ENCODE data around the gene STARD13. TPM values are rescaled to one million over a fixed set of nuclear protein-coding genes. Genes with fewer than 3 reads are reported as not detected.

STARD13 gene
- total and polyA plus RNA-seq, 4 experiments from 2014 or later = 0.36 to 0.44 TPM; not detected in 2

GRCh38 chr13:33069365-33069764 is 216.2 kb downstream of the STARD13 start:
- CTCF ChIA-PET (ENCODE audit: partially characterized antibody) = no interaction called here
- no peak for DNase-seq
- no peaks in the 10 kb centered on the region for H3K4me1 Mint-ChIP-seq

GRCh38 chr13:33066329-33066728 is 219.2 kb downstream of the STARD13 start:
- Histone ChIP-seq H3K4me3 (ENCODE audit: low read length in 2 of 2) (no peak overlapping the region), H3K4me1 (ENCODE audit: insufficient read depth, low read length) (no peaks in the 10 kb centered on the region), H3K36me3 (ENCODE audit: insufficient read depth, low read length) (no peaks in the 10 kb centered on the region), H3K27me3 (ENCODE audit: insufficient read depth, low read length) (no peaks in the 10 kb centered on the region), H3K27ac (ENCODE audit: low read depth, low read length) (no peak overlapping the region), H3K9me3 (ENCODE audit: control insufficient read depth in 1 of 2, low read length in 2 of 2) (no peaks in the 10 kb centered on the region)
- Mint-ChIP-seq H3K27ac (peak overlapping the region in 1 of 7 donors; percentile 30), H3K27me3 (peaks cover 0 to 3% of the 10 kb centered on the region in 2 donors), H3K4me3 (no peak overlapping the region), H3K36me3 (no peaks in the 10 kb centered on the region), H3K9me3 (no peaks in the 10 kb centered on the region), H3K4me1 (no peaks in the 10 kb centered on the region)
- ChIA-PET POLR2A (ENCODE audit: partially characterized antibody) (no interaction called here), CTCF (ENCODE audit: partially characterized antibody) (no interaction called here)
- intact Hi-C loops (cut with micrococcal nuclease) = no loop called here
- DNase-seq = no peak

More at GRCh38 chr13:33069365-33069764, 216.2 kb downstream of the STARD13 start:
- intact Hi-C loops (cut with micrococcal nuclease) = no loop called here
- Mint-ChIP-seq H3K36me3 (no peaks in the 10 kb centered on the region), H3K27ac (no peak overlapping the region), H3K9me3 (no peaks in the 10 kb centered on the region), H3K27me3 (peaks cover 0 to 1% of the 10 kb centered on the region in 2 donors), H3K4me3 (no peak overlapping the region)
- no peaks in the 10 kb centered on the region for H3K4me1 ChIP-seq (ENCODE audit: insufficient read depth, low read length)
- POLR2A ChIA-PET (ENCODE audit: partially characterized antibody) = no interaction called here
- H3K4me3 ChIP-seq (ENCODE audit: low read length in 2 of 2) = no peak overlapping the region
- H3K27ac ChIP-seq (ENCODE audit: low read depth, low read length) = no peak overlapping the region
- H3K36me3 ChIP-seq (ENCODE audit: insufficient read depth, low read length) = no peaks in the 10 kb centered on the region
- H3K27me3 ChIP-seq (ENCODE audit: insufficient read depth, low read length) = no peaks in the 10 kb centered on the region
- H3K9me3 ChIP-seq (ENCODE audit: control insufficient read depth in 1 of 2, low read length in 2 of 2) = no peaks in the 10 kb centered on the region

- DNase-seq = no peak
- Histone ChIP-seq H3K4me3 (ENCODE audit: low read length in 2 of 2) (no peak overlapping the region), H3K27ac (ENCODE audit: low read depth, low read length) (no peak overlapping the region), H3K4me1 (ENCODE audit: insufficient read depth, low read length) (no peaks in the 10 kb centered on the region), H3K9me3 (ENCODE audit: control insufficient read depth in 1 of 2, low read length in 2 of 2) (no peaks in the 10 kb centered on the region), H3K36me3 (ENCODE audit: insufficient read depth, low read length) (no peaks in the 10 kb centered on the region), H3K27me3 (ENCODE audit: insufficient read depth, low read length) (no peaks in the 10 kb centered on the region)
- CTCF ChIA-PET (ENCODE audit: partially characterized antibody) = no interaction called here
- H3K9me3 Mint-ChIP-seq = no peaks in the 10 kb centered on the region
- intact Hi-C loops (cut with micrococcal nuclease) = no loop called here
- H3K4me1 Mint-ChIP-seq = no peaks in the 10 kb centered on the region
- H3K36me3 Mint-ChIP-seq = no peaks in the 10 kb centered on the region
- no peak overlapping the region for H3K4me3 Mint-ChIP-seq
- peaks cover 3 to 7% of the 10 kb centered on the region in 2 donors for H3K27me3 Mint-ChIP-seq
- no peak overlapping the region for H3K27ac Mint-ChIP-seq
- POLR2A ChIA-PET (ENCODE audit: partially characterized antibody) = no interaction called here
Observed at GRCh38 chr13:33060815-33061214, 224.7 kb downstream of the STARD13 start.

- no peak overlapping the region for H3K27ac Mint-ChIP-seq
- H3K9me3 Mint-ChIP-seq = no peaks in the 10 kb centered on the region
- peaks cover 3 to 7% of the 10 kb centered on the region in 2 donors for H3K27me3 Mint-ChIP-seq
- ChIA-PET POLR2A (ENCODE audit: partially characterized antibody) (no interaction called here), CTCF (ENCODE audit: partially characterized antibody) (no interaction called here)
- H3K36me3 Mint-ChIP-seq = no peaks in the 10 kb centered on the region
- intact Hi-C loops (cut with micrococcal nuclease) = no loop called here
- no peaks in the 10 kb centered on the region for H3K4me1 Mint-ChIP-seq
- no peaks in the 10 kb centered on the region for H3K36me3 ChIP-seq (ENCODE audit: insufficient read depth, low read length)
- no peak overlapping the region for H3K4me3 ChIP-seq (ENCODE audit: low read length in 2 of 2)
- no peaks in the 10 kb centered on the region for H3K9me3 ChIP-seq (ENCODE audit: control insufficient read depth in 1 of 2, low read length in 2 of 2)
- H3K27ac ChIP-seq (ENCODE audit: low read depth, low read length) = no peak overlapping the region
- H3K4me1 ChIP-seq (ENCODE audit: insufficient read depth, low read length) = no peaks in the 10 kb centered on the region
- no peak for DNase-seq
- no peak overlapping the region for H3K4me3 Mint-ChIP-seq
- no peaks in the 10 kb centered on the region for H3K27me3 ChIP-seq (ENCODE audit: insufficient read depth, low read length)
Observed at GRCh38 chr13:33058776-33059327, 226.7 kb downstream of the STARD13 start.

GRCh38 chr13:33057019-33057780 is 228.4 kb downstream of the STARD13 start:
- Histone ChIP-seq H3K4me3 (ENCODE audit: low read length in 2 of 2) (no peak overlapping the region), H3K9me3 (ENCODE audit: control insufficient read depth in 1 of 2, low read length in 2 of 2) (no peaks in the 10 kb centered on the region), H3K36me3 (ENCODE audit: insufficient read depth, low read length) (no peaks in the 10 kb centered on the region), H3K4me1 (ENCODE audit: insufficient read depth, low read length) (no peaks in the 10 kb centered on the region), H3K27ac (ENCODE audit: low read depth, low read length) (no peak overlapping the region), H3K27me3 (ENCODE audit: insufficient read depth, low read length) (no peaks in the 10 kb centered on the region)
- ChIA-PET POLR2A (ENCODE audit: partially characterized antibody) (no interaction called here), CTCF (ENCODE audit: partially characterized antibody) (no interaction called here)
- H3K4me3 Mint-ChIP-seq = no peak overlapping the region
- H3K9me3 Mint-ChIP-seq = no peaks in the 10 kb centered on the region
- H3K4me1 Mint-ChIP-seq = no peaks in the 10 kb centered on the region
- H3K36me3 Mint-ChIP-seq = no peaks in the 10 kb centered on the region
- intact Hi-C loops (cut with micrococcal nuclease) = no loop called here
- no peak for DNase-seq
- no peak overlapping the region for H3K27ac Mint-ChIP-seq
- peaks cover 4 to 8% of the 10 kb centered on the region in 2 donors for H3K27me3 Mint-ChIP-seq

GRCh38 chr13:33053397-33054066 is 232.0 kb downstream of the STARD13 start:
- H3K27ac ChIP-seq (ENCODE audit: low read depth, low read length) = no peak overlapping the region
- H3K27me3 ChIP-seq (ENCODE audit: insufficient read depth, low read length) = no peaks in the 10 kb centered on the region
- no peaks in the 10 kb centered on the region for H3K36me3 ChIP-seq (ENCODE audit: insufficient read depth, low read length)
- no peaks in the 10 kb centered on the region for H3K4me1 ChIP-seq (ENCODE audit: insufficient read depth, low read length)
- no peak for DNase-seq
- intact Hi-C loops (cut with micrococcal nuclease) = no loop called here
- Mint-ChIP-seq H3K4me3 (no peak overlapping the region), H3K4me1 (no peaks in the 10 kb centered on the region), H3K27ac (no peak overlapping the region), H3K9me3 (no peaks in the 10 kb centered on the region), H3K27me3 (peaks cover 2 to 10% of the 10 kb centered on the region in 2 donors), H3K36me3 (no peaks in the 10 kb centered on the region)
- ChIA-PET CTCF (ENCODE audit: partially characterized antibody) (no interaction called here), POLR2A (ENCODE audit: partially characterized antibody) (no interaction called here)
- no peaks in the 10 kb centered on the region for H3K9me3 ChIP-seq (ENCODE audit: control insufficient read depth in 1 of 2, low read length in 2 of 2)
- H3K4me3 ChIP-seq (ENCODE audit: low read length in 2 of 2) = no peak overlapping the region
